GM18520 (cell line): ENCODE measurements around the gene ANKRD1.
A peak's percentile ranks its signal among the peaks of the same experiment; 100 is the strongest.
"Not testable (repeated sequence)": the region's sequence is repeated elsewhere in the genome, so short reads cannot be mapped to it uniquely, and the experiment has no call there.

Source experiments
- ATAC-seq: cut with Tn5 transposase; IDR thresholded peaks from one replicate; pipeline ENCODE4 v1.9.1; 2021; ENCODE audit not compliant: unreplicated experiment

Gene ANKRD1

DNA sequence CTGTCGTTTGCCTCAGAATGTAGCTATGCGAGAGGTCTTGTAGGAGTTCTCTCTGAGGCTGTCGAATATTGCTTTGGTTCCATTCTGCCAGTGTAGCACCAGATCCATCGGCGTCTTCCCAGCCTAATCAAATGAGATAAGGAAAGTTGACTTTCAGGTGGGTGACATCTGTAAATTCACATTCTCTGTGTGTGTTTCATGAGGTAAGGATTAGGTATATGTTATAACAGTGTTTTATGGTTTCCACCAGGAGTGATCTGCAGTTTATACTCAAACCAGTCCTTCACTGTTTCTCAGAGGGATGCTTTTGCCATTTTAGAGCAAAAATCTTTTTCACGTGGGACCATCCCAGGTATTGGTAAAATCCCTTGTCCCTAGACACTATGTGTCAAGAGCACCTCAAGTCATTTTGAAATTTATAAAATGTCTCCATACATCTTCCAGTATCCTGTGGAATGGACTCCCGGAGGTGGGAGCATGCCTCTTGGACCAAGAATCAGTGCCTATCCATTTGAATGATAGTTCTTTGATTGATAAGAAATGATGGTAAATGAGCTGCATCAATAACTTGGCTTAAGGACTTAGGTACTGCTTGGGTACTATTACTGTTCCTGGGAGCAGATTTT, 7.9 kb downstream of the ANKRD1 start:
- ATAC-seq, result no peak

DNA sequence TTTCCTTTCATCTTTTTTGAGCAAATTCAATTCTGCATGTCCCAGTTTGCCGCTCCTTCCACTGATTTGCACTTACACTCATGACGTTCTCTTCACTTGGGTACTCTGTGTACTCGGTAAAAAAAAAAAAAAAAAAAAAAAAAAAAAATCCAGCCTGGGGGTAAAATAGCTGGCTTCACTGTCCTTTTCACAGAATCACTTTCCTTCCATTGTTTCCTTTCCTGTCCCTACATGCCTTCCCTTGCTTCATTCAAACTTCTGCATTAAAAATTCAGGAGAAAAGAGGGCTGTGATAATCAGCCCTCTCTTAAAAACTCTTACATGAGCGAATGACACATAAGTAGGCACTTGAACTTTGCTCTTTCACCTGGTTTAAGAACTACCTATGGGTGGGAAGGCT, 8.7 kb downstream of the ANKRD1 start:
- no peak for ATAC-seq

DNA sequence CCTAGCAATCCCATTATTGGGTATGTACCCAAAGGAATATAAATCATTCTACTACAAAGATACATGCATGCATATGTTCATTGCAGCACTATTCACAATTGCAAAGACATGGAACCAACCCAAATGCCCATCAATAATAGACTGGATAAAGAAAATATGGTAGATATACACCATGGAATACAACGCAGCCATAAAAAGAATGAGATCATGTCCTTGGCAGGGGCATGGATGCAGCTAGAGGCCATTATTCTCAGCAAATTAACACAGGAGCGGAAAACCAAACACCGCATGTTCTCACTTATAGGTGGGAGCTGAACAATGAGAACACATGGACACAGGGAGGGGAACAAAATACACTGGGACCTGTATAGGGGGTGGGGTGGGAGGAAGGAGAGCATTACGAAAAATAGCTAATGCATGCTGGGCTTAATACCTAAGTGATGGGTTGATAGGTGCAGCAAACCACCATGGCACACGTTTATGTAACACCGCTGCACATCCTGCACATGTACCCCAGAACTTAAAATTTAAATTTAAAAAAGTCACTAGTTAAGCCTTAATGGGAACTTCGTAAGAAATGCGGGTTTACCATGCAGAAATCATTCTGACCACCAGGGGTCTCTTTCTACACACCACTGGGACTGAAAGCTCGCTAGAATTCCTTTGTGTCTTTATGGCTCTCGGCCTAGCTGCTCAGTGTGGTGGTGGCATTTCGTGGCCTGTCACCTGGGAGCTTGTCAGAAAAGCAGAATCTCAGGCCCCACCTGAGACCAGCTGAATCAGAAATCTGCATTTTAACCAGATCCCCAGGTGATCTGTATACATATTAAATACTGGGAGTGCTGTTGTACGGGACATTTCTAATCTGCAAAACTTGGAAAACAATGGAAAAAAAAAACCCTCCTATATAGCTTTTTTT, 9.5 kb downstream of the ANKRD1 start:
- ATAC-seq, result peak; percentile 63

DNA sequence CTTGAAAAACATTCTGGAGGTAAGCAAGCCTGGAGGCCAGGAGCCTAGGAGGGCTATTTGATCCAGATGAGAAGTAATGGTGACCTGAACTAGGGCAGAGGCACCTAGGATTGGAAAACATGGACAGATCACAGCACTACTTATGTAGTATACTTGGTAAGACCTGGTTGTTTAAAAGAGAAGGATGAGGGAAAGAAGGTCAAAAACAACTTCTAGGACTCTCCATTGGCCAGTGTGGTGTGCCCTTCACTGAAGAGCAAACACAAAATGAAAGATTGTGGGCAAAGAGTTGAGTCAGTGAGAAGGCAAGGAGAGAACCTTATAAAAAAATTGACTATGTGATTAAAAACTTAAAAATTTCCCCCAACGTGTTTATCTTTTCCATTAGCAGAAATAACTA, 14.3 kb downstream of the ANKRD1 start:
- ATAC-seq, result no peak

DNA sequence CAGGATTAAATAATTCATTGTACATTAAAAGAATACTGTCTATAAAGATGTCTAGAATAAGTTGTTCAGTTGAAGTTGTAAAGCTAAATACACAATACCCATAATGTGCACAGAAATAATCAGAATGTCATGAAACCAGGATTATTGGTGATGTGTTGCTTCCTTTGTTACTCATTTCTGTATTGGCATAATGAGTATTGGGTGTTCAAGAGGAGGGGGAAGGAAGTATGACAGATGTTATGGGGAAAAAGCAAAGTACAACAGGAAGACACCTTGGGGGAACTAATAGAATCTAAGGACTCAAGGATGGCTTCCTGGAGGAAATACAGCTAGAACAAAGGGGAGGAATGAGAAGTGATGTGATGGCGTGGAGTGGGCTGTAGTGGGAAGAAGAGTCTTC, 15.0 kb downstream of the ANKRD1 start:
- peak; percentile 49 for ATAC-seq

GRCh38 chr10:90896916-90897315, 24.0 kb downstream of the ANKRD1 start:
- not testable (repeated sequence) for ATAC-seq

GRCh38 chr10:90893190-90893589, 27.7 kb downstream of the ANKRD1 start:
- no peak for ATAC-seq

GRCh38 chr10:90890347-90890746, 30.5 kb downstream of the ANKRD1 start:
- ATAC-seq, result no peak

- ATAC-seq, result no peak
Observed at GRCh38 chr10:90889636-90890035, 31.3 kb downstream of the ANKRD1 start.

DNA sequence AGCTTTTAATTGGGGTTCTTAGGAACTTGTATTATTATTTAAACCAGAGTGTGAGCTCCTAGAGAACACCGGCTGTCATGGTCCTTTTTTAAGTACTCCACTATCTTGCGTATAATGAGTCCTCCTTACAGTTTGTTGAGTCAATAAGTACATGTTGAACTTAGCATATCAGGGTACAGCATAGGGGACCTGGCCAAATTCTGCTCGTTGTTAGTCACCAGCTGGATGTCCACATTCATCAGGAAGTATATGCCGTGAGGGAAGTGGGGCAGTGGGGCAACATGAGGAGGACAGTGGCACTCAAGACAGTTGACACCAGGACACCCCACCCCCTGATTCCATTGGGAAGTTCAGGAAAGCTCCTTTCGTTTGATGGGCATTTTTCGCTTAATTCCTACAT, 32.5 kb downstream of the ANKRD1 start:
- ATAC-seq, result no peak

DNA sequence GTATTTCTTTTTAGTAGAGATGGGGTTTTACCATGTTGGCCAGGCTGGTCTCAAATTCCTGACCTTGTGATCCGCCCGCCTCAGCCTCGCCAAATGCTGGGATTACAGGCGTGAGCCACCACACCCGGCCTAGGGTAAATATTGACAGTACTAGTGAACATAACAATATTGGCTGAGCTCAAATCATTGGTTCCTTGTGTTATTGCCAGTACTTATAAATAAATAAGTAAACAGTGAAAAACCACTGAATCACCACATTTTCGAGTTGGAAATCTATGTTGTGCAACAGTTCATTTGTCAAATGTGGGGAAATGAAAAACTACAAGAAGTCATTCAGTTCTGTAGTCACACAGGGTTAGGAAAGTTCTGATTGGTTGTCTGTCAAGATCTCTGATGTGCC, 33.3 kb downstream of the ANKRD1 start:
- ATAC-seq, result no peak

- ATAC-seq, result no peak
Observed at GRCh38 chr10:90885176-90885575, 35.7 kb downstream of the ANKRD1 start.

DNA sequence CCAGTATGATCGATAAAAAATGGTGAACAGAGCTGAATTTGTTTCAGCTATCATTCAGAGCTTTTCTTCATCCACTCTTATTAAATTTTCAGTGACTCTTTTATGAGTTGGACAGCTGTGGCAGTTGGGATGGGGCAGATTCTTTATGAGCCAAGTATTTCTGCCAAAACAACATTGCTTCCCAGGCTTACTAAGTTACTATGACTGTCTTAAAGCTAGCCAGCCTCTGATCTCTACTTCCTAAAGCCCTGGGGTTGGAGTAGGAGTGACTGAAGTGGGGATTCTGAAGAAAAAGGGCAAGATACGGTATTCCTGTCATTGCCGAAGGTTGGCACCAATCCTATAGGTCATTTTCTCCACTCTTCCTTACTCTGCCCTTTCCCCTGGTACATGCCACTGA, 36.5 kb downstream of the ANKRD1 start:
- ATAC-seq, result no peak

- ATAC-seq, result not testable (repeated sequence)
Observed at GRCh38 chr10:90880059-90880719, 40.7 kb downstream of the ANKRD1 start.

- no peak for ATAC-seq
Observed at GRCh38 chr10:90879062-90879461, 41.8 kb downstream of the ANKRD1 start.

DNA sequence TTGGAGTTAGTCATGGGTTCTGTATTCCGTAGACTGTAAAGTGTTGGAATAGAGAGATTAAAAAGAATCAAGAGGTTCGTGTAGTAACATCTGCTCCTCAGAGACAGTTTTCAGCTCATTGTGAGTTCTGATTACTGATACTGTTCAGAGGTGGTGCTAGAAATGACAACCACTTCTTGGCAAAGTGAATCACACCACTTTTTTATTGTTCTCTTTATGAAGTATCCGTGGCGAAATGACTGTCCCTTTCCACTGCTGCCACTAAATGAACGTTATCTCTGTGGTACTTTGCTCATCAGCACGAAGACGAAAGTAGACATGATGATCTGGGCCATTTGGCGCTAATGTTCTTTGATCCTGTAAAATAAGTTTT, 48.3 kb downstream of the ANKRD1 start:
- ATAC-seq, result no peak

GRCh38 chr10:90871766-90872647, 48.9 kb downstream of the ANKRD1 start, which contains the start of gene RPP30:
Gene RPP30, plus strand, starts transcription at chr10:90871974. Its CDS starts 13 bp downstream, at chr10:90871987.
- peak; percentile 96 for ATAC-seq

GRCh38 chr10:90871279-90871765, 49.6 kb downstream of the ANKRD1 start:
- ATAC-seq, result peak; percentile 38

DNA sequence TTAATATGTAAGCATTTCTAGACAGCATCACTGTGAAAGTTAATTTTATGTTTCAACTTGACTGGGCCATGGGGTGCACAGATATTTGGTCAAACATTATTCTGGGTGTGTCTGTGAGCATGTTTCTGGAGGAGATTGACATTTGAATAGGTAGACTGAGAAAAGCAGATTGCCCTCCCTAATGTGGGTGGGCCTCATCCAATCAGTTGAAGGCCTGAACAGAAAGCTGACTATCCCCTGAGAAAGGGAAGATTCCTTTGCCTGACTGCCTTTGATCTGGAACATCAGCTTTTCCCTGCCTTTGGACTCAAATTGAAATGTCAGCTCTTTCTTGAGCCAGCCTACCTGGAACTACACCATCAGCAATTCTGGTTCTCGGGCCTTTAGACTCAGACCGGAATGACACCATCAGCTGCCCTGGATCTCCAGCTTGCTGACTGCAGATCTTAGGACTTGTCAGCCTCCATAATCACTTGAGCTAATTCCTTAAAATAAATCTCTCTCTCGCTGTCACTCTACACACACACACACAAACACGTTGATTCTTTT, 54.8 kb downstream of the ANKRD1 start:
- ATAC-seq, result no peak

DNA sequence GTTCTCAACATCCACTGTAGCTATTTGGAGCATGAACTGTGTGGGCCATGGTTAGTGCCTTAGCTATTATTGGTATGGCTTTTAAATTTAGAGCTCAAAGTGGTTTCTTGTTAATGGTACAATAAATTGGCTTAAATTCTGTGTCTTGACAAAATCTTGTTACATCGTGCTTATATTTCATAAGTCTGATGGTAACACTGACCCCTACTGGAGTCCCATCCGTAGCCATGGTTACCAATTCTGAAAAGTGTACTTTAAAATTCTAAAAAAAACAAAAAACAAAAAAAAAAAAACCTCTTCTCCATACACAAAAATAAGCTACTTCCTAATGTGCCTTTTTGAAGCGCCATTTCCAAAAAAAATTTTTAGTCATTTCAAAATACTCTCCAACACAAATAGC, 55.5 kb downstream of the ANKRD1 start:
- ATAC-seq, result no peak
